ENCODE results near the gene FNDC3B. TPM values are rescaled to one million over a fixed set of nuclear protein-coding genes. Genes with fewer than 3 reads are reported as not detected.

The FNDC3B gene
- total RNA-seq, 1 donor from 2014 or later, result 38.1 TPM

GRCh38 chr3:172110127-172110779, 70.9 kb downstream of the FNDC3B start:
- intact Hi-C loops (cut with micrococcal nuclease), result no loop called here

GRCh38 chr3:172111163-172111562, 71.8 kb downstream of the FNDC3B start:
- intact Hi-C loops (cut with micrococcal nuclease), result no loop called here

- intact Hi-C loops (cut with micrococcal nuclease), result no loop called here
These were observed 72.8 kb downstream of the FNDC3B start for GRCh38 chr3:172112078-172112733.

GRCh38 chr3:172112734-172113120, 73.3 kb downstream of the FNDC3B start:
- intact Hi-C loops (cut with micrococcal nuclease), result no loop called here

- intact Hi-C loops (cut with micrococcal nuclease), result no loop called here
These were observed 74.3 kb downstream of the FNDC3B start for GRCh38 chr3:172113710-172114109.

- intact Hi-C loops (cut with micrococcal nuclease), result no loop called here
These were observed 75.7 kb downstream of the FNDC3B start for GRCh38 chr3:172115059-172115458.

GRCh38 chr3:172115787-172116186, 76.4 kb downstream of the FNDC3B start:
- intact Hi-C loops (cut with micrococcal nuclease), result no loop called here

- intact Hi-C loops (cut with micrococcal nuclease), result no loop called here
These were observed 78.6 kb downstream of the FNDC3B start for GRCh38 chr3:172118019-172118418.

- intact Hi-C loops (cut with micrococcal nuclease), result no loop called here
These were observed 80.0 kb downstream of the FNDC3B start for GRCh38 chr3:172119266-172119969.

GRCh38 chr3:172120912-172121311, 81.5 kb downstream of the FNDC3B start:
- intact Hi-C loops (cut with micrococcal nuclease), result no loop called here

GRCh38 chr3:172121981-172122380, 82.6 kb downstream of the FNDC3B start:
- intact Hi-C loops (cut with micrococcal nuclease), result no loop called here

GRCh38 chr3:172124271-172124670, 84.9 kb downstream of the FNDC3B start:
- intact Hi-C loops (cut with micrococcal nuclease), result no loop called here

- intact Hi-C loops (cut with micrococcal nuclease), result no loop called here
These were observed 85.7 kb downstream of the FNDC3B start for GRCh38 chr3:172125053-172125452.

GRCh38 chr3:172125963-172126457, 86.6 kb downstream of the FNDC3B start:
- intact Hi-C loops (cut with micrococcal nuclease), result no loop called here

- intact Hi-C loops (cut with micrococcal nuclease), result no loop called here
These were observed 87.4 kb downstream of the FNDC3B start for GRCh38 chr3:172126741-172127140.

GRCh38 chr3:172127141-172127540, 87.8 kb downstream of the FNDC3B start:
- intact Hi-C loops (cut with micrococcal nuclease), result no loop called here

GRCh38 chr3:172127929-172128580, 88.7 kb downstream of the FNDC3B start:
- intact Hi-C loops (cut with micrococcal nuclease), result no loop called here

- intact Hi-C loops (cut with micrococcal nuclease), result no loop called here
These were observed 89.5 kb downstream of the FNDC3B start for GRCh38 chr3:172128858-172129257.

- intact Hi-C loops (cut with micrococcal nuclease), result no loop called here
These were observed 90.1 kb downstream of the FNDC3B start for GRCh38 chr3:172129498-172129849.

- intact Hi-C loops (cut with micrococcal nuclease), result loop anchor here (1.0 to 10.0 kb wide), 4 partner anchors 23 to 465 kb away; partner anchors contain the start of gene FNDC3B
These were observed 90.7 kb downstream of the FNDC3B start for GRCh38 chr3:172129850-172130716.

GRCh38 chr3:172130717-172131050, 91.3 kb downstream of the FNDC3B start:
- intact Hi-C loops (cut with micrococcal nuclease), result loop anchor here (1.0 to 10.0 kb wide), 5 partner anchors 9 to 464 kb away; partner anchors contain the start of gene FNDC3B
